H9 (cell line): ENCODE data around the gene ABHD8. TPM values are rescaled to one million over a fixed set of nuclear protein-coding genes. Genes with fewer than 3 reads are reported as not detected.

ENCODE experiments used
- DNase-seq: peaks from one replicate; pipeline ENCODE4 v3.0.0-alpha.2; 2017
- H2AFZ ChIP-seq: one replicate; pipeline ENCODE4 v1.6.1; 2013; ENCODE audit warnings: mild to moderate bottlenecking, low read length, control low read depth, moderate library complexity
- H2AK5ac ChIP-seq: 2 replicates; pipeline ENCODE4 v1.6.1; 2013; ENCODE audit warnings: low read length, control low read depth, mixed read lengths; ENCODE audit not compliant: insufficient read length
- H2BK120ac ChIP-seq: one replicate; pipeline ENCODE4 v1.6.1; 2013; ENCODE audit warnings: low read depth, mild to moderate bottlenecking, low read length, control low read depth, inconsistent platforms; ENCODE audit not compliant: poor library complexity, severe bottlenecking
- H2BK12ac ChIP-seq: 2 replicates; pipeline ENCODE4 v1.6.1; 2013; ENCODE audit warnings: low read length, control low read depth, mixed read lengths, low read depth; ENCODE audit not compliant: insufficient read length
- H2BK15ac ChIP-seq: 2 replicates; pipeline ENCODE4 v1.6.1; 2013; ENCODE audit warnings: low read depth, low read length, control low read depth
- H2BK20ac ChIP-seq: one replicate; pipeline ENCODE4 v1.6.1; 2013; ENCODE audit warnings: low read depth, mild to moderate bottlenecking, low read length, control low read depth, inconsistent platforms; ENCODE audit not compliant: poor library complexity, severe bottlenecking
- H2BK5ac ChIP-seq: 2 replicates; pipeline ENCODE4 v1.6.1; 2013; ENCODE audit warnings: low read length, control low read depth, mixed read lengths; ENCODE audit not compliant: insufficient read length
- H3K14ac ChIP-seq: 2 replicates; pipeline ENCODE4 v1.6.1; 2013; ENCODE audit warnings: low read length, control low read depth; ENCODE audit not compliant: insufficient read depth
- H3K18ac ChIP-seq: 2 replicates; pipeline ENCODE4 v1.6.1; 2013; ENCODE audit warnings: low read depth, mild to moderate bottlenecking, mixed read lengths, low read length, control low read depth; ENCODE audit not compliant: insufficient read length
- H3K23ac ChIP-seq: 2 replicates; pipeline ENCODE4 v1.6.1; 2013; ENCODE audit warnings: low read length, control low read depth, mixed read lengths, low read depth; ENCODE audit not compliant: insufficient read length
- H3K23me2 ChIP-seq: 2 replicates; pipeline ENCODE4 v1.6.1; 2013; ENCODE audit warnings: low read depth, mild to moderate bottlenecking, mixed read lengths, low read length, control low read depth; ENCODE audit not compliant: insufficient read length, poor library complexity, severe bottlenecking
- H3K27ac ChIP-seq: 2 replicates; pipeline ENCODE4 v1.5.1; 2013; ENCODE audit warnings: low read length, control low read depth, mixed read lengths, low read depth; ENCODE audit not compliant: insufficient read length
- H3K27me3 ChIP-seq: 2 replicates; pipeline ENCODE4 v1.6.1; 2013; ENCODE audit warnings: low read length, control low read depth, inconsistent platforms; ENCODE audit not compliant: insufficient read depth
- H3K4ac ChIP-seq: 2 replicates; pipeline ENCODE4 v1.6.1; 2013; ENCODE audit warnings: low read depth, mild to moderate bottlenecking, control low read depth, inconsistent platforms, low read length, moderate library complexity
- H3K4me1 ChIP-seq: 2 replicates; pipeline ENCODE4 v1.6.1; 2013; ENCODE audit warnings: low read length, control low read depth, inconsistent platforms; ENCODE audit not compliant: insufficient read depth
- H3K4me2 ChIP-seq: 2 replicates; pipeline ENCODE4 v1.6.1; 2013; ENCODE audit warnings: low read length, control low read depth, mixed read lengths; ENCODE audit not compliant: insufficient read length, insufficient read depth
- H3K56ac ChIP-seq: 2 replicates; pipeline ENCODE4 v1.6.1; 2013; ENCODE audit warnings: low read depth, mild to moderate bottlenecking, mixed read lengths, low read length, control low read depth; ENCODE audit not compliant: insufficient read length
- H3K79me1 ChIP-seq: 2 replicates; pipeline ENCODE4 v1.6.1; 2013; ENCODE audit warnings: low read depth, mild to moderate bottlenecking, moderate library complexity, low read length, control low read depth, inconsistent platforms; ENCODE audit not compliant: insufficient read depth, poor library complexity, severe bottlenecking
- H3K79me2 ChIP-seq: 2 replicates; pipeline ENCODE4 v1.6.1; 2013; ENCODE audit warnings: low read length, control low read depth, inconsistent platforms; ENCODE audit not compliant: insufficient read depth
- H3K9ac ChIP-seq: 2 replicates; pipeline ENCODE4 v1.6.1; 2013; ENCODE audit warnings: low read length, control low read depth, mixed read lengths; ENCODE audit not compliant: insufficient read length; ENCODE audit errors: extremely low read depth
- H3K9me3 ChIP-seq: one replicate; pipeline ENCODE4 v1.6.1; 2013; ENCODE audit warnings: low read depth, low read length, inconsistent platforms; ENCODE audit not compliant: control insufficient read depth
- H3T11ph ChIP-seq: one replicate; pipeline ENCODE4 v1.6.1; 2013; ENCODE audit warnings: mild to moderate bottlenecking, low read length, control low read depth, inconsistent platforms
- H4K20me1 ChIP-seq: one replicate; pipeline ENCODE4 v1.6.1; 2013; ENCODE audit not compliant: control insufficient read depth, insufficient read length, insufficient read depth
- H4K5ac ChIP-seq: 2 replicates; pipeline ENCODE4 v1.6.1; 2013; ENCODE audit warnings: low read depth, mild to moderate bottlenecking, mixed read lengths, low read length, control low read depth; ENCODE audit not compliant: insufficient read length
- H4K8ac ChIP-seq: replicated peaks from 2 replicates; pipeline ENCODE4 v1.6.1; 2013; ENCODE audit warnings: low read length, control low read depth, mixed read lengths, low read depth; ENCODE audit not compliant: insufficient read length
- H4K91ac ChIP-seq: 2 replicates; pipeline ENCODE4 v1.6.1; 2013; ENCODE audit warnings: low read depth, mild to moderate bottlenecking, moderate library complexity, mixed read lengths, low read length, control low read depth; ENCODE audit not compliant: insufficient read length
- H3K27ac Mint-ChIP-seq, 3 experiments: 2 replicates in 2 of 3; 3 replicates in 1 of 3; pipeline ENCODE4 v1.8.0; 2020 to 2021; ENCODE audit warnings: mixed read lengths in 3 of 3, mild to moderate bottlenecking in 1 of 3, moderate library complexity in 1 of 3
- H3K27me3 Mint-ChIP-seq: 2 replicates; pipeline ENCODE4 v1.8.0; 2021; ENCODE audit warnings: low read depth, mild to moderate bottlenecking, moderate library complexity, mixed read lengths
- H3K36me3 Mint-ChIP-seq, 3 experiments: 2 replicates in 2 of 3; 3 replicates in 1 of 3; pipeline ENCODE4 v1.8.0; 2020 to 2021; ENCODE audit warnings: low read depth in 3 of 3, mixed read lengths in 3 of 3; ENCODE audit not compliant: insufficient read depth in 1 of 3
- H3K4me1 Mint-ChIP-seq, 2 experiments: 2 replicates each; pipeline ENCODE4 v1.8.0; 2020; ENCODE audit warnings: mixed read lengths in 2 of 2
- H3K4me3 Mint-ChIP-seq, 2 experiments: 2 replicates in 1 of 2; 3 replicates in 1 of 2; pipeline ENCODE4 v1.8.0; 2020 to 2021; ENCODE audit warnings: mild to moderate bottlenecking in 2 of 2, mixed read lengths in 2 of 2, moderate library complexity in 1 of 2
- H3K9me3 Mint-ChIP-seq, 2 experiments: 2 replicates in 1 of 2; 3 replicates in 1 of 2; pipeline ENCODE4 v1.8.0; 2020; ENCODE audit warnings: mild to moderate bottlenecking in 2 of 2, mixed read lengths in 2 of 2, moderate library complexity in 1 of 2
- WGBS: extraction: QIAGEN DNeasy Blood & Tissue Kit; methylation state at CpG from one replicate; pipeline ENCODE4 v1.1.7; 2013; ENCODE audit warnings: missing lambda C conversion rate, low lambda C conversion rate, mixed read lengths; ENCODE audit not compliant: insufficient read length; ENCODE audit errors: extremely low coverage; 5-methylcytosine and 5-hydroxymethylcytosine counted together
- total RNA-seq: library from RNA; stranded (reverse); gene quantifications from 2 replicates; pipeline ENCODE4 v1.2.1, GENCODE V29; 2021
- TF ChIP-seq, protein P1 (sequence below): fragments of 200-600 bp; sonication (generic); conservative IDR thresholded peaks from 3 replicates; pipeline ENCODE4 v1.8.0; 2021; ENCODE audit warnings: antibody characterized with exemption, mild to moderate bottlenecking

The ABHD8 gene
- total RNA-seq, 1 experiment from 2014 or later = 11.7 TPM

DNA sequence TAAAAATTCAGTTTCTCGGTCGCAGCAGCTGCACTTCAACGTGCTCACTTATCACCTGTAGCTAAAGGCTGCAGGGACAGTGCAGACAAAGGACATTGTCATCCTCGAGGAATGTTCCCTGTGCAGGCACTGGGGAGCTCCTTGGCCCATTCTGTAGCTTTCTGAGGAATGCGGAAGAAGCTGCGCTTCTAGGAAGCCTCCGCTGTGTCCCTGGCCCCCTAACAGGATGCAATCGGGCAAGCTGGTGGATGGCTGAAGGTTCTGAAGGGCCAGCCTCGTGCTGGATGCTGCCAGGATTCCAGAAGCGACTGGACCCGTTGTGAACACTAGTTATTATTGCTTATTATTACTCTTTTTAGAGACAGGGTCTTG lies 23.4 kb upstream of the ABHD8 start:
- Histone ChIP-seq H2BK20ac (no peak overlapping the region), H3K4ac (no peak overlapping the region), H4K91ac (no peak overlapping the region), H4K20me1 (no peaks in the 10 kb centered on the region), H3K23me2 (peaks cover 5% of the 10 kb centered on the region), H2BK15ac (no peak overlapping the region), H2BK120ac (no peak overlapping the region), H3K18ac (no peak overlapping the region), H2BK12ac (no peak overlapping the region), H3K9ac (no peak overlapping the region), H3K79me1 (no peaks in the 10 kb centered on the region), H3K4me1 (no peaks in the 10 kb centered on the region), H3K9me3 (no peaks in the 10 kb centered on the region), H3K23ac (no peak overlapping the region), H2AK5ac (no peak overlapping the region), H2BK5ac (no peak overlapping the region), H4K5ac (no peak overlapping the region), H3K4me2 (peak overlapping the region; percentile 37), H3K56ac (no peak overlapping the region), H3K27ac (no peak overlapping the region), H2AFZ (no peak overlapping the region), H3K14ac (no peak overlapping the region), H3K27me3 (no peaks in the 10 kb centered on the region), H3K79me2 (no peaks in the 10 kb centered on the region), H4K8ac (no peak overlapping the region), H3T11ph (no peak overlapping the region)
- no peaks in the 10 kb centered on the region for H3K9me3 Mint-ChIP-seq
- peaks cover 7% of the 10 kb centered on the region for H3K27me3 Mint-ChIP-seq
- WGBS = no CpG with 5 or more reads among the region's 11 CpGs
- peak; percentile 75 for DNase-seq
- H3K27ac Mint-ChIP-seq = 0 out of 7 replicates have a peak overlapping the region, but pooled peaks of 1 of the 3 experiments have one; percentile 57
- peak overlapping the region; percentile 60 to 81; a peak in 4 of 5 replicates for H3K4me3 Mint-ChIP-seq
- TF ChIP-seq, protein P1, sequence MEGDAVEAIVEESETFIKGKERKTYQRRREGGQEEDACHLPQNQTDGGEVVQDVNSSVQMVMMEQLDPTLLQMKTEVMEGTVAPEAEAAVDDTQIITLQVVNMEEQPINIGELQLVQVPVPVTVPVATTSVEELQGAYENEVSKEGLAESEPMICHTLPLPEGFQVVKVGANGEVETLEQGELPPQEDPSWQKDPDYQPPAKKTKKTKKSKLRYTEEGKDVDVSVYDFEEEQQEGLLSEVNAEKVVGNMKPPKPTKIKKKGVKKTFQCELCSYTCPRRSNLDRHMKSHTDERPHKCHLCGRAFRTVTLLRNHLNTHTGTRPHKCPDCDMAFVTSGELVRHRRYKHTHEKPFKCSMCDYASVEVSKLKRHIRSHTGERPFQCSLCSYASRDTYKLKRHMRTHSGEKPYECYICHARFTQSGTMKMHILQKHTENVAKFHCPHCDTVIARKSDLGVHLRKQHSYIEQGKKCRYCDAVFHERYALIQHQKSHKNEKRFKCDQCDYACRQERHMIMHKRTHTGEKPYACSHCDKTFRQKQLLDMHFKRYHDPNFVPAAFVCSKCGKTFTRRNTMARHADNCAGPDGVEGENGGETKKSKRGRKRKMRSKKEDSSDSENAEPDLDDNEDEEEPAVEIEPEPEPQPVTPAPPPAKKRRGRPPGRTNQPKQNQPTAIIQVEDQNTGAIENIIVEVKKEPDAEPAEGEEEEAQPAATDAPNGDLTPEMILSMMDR = no peak
- H3K36me3 Mint-ChIP-seq = peaks cover 9 to 45% (median 33%) of the 10 kb centered on the region in 3 experiments
- peaks cover 6 to 25% of the 10 kb centered on the region in 2 experiments for H3K4me1 Mint-ChIP-seq
